ENCODE data around the gene IRX4.

Gene IRX4

DNA sequence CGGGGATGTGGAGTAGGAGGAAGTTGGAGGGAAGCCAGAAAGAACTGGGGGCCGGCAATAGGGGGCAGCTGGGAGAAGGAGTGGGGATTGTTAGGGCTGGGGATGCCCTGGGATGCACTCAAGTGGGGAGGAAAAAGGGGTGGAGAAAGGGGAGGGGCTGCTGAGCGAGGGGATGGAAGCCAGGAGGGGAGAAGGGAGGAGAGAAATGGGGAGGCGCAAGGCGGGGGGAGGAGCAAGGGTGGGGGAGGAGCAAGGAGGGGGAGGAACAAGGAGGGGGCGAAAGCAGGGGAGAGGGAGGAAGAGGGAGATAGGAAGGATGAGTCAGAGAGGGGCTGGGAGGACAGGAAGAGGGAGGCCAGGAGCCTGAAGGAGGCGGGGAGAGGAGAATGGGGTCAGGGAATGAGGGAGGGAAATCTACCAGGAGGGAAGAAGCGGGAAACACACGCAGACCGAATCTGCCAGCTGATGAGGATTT is 1.6 kb downstream of the IRX4 start:
- TF ChIP-seq, protein P1, sequence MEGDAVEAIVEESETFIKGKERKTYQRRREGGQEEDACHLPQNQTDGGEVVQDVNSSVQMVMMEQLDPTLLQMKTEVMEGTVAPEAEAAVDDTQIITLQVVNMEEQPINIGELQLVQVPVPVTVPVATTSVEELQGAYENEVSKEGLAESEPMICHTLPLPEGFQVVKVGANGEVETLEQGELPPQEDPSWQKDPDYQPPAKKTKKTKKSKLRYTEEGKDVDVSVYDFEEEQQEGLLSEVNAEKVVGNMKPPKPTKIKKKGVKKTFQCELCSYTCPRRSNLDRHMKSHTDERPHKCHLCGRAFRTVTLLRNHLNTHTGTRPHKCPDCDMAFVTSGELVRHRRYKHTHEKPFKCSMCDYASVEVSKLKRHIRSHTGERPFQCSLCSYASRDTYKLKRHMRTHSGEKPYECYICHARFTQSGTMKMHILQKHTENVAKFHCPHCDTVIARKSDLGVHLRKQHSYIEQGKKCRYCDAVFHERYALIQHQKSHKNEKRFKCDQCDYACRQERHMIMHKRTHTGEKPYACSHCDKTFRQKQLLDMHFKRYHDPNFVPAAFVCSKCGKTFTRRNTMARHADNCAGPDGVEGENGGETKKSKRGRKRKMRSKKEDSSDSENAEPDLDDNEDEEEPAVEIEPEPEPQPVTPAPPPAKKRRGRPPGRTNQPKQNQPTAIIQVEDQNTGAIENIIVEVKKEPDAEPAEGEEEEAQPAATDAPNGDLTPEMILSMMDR (conservative IDR thresholded peaks at IDR 0.05; ENCODE audit: low read length): no peak
- H3K4me3 ChIP-seq (ENCODE audit: low read length): no peak overlapping the region
- DNase-seq (ENCODE audit: low read depth): no peak

DNA sequence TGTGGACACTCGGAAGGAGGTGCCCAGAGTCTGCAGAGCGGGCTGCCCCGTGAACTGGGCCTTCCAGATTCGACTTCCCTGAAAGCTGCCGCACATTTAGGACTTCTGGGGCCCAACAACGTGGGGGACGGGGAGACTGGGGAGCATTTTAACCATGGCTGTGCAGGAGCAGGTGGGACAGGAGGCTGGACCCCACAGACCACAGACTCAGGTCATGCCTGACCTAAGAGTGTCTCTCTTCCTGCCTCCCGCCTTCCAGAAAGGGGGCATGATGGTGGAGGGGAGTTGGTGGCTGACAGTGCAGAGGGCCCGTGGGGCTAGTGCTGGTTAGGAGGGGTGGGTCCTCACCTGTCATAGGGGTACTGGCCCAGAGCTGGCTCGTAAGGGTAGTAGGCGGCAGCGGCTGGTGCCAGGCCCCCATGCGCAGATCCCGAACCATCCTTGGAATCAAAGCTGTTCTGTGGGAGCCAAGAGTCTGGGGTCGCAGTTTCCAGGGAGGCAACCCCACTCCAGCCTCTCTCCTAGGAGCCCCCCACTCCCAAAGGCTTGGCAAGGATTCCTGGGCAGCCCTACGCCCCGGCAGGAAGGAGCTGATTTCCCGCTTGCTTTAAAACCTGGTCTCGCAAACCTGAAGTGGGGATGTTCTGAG is 2.2 kb downstream of the IRX4 start:
- TF ChIP-seq, protein P1 (conservative IDR thresholded peaks at IDR 0.05; ENCODE audit: low read length): no peak
- no peak for DNase-seq (ENCODE audit: low read depth)
- H3K4me3 ChIP-seq (ENCODE audit: low read length): no peak overlapping the region

DNA sequence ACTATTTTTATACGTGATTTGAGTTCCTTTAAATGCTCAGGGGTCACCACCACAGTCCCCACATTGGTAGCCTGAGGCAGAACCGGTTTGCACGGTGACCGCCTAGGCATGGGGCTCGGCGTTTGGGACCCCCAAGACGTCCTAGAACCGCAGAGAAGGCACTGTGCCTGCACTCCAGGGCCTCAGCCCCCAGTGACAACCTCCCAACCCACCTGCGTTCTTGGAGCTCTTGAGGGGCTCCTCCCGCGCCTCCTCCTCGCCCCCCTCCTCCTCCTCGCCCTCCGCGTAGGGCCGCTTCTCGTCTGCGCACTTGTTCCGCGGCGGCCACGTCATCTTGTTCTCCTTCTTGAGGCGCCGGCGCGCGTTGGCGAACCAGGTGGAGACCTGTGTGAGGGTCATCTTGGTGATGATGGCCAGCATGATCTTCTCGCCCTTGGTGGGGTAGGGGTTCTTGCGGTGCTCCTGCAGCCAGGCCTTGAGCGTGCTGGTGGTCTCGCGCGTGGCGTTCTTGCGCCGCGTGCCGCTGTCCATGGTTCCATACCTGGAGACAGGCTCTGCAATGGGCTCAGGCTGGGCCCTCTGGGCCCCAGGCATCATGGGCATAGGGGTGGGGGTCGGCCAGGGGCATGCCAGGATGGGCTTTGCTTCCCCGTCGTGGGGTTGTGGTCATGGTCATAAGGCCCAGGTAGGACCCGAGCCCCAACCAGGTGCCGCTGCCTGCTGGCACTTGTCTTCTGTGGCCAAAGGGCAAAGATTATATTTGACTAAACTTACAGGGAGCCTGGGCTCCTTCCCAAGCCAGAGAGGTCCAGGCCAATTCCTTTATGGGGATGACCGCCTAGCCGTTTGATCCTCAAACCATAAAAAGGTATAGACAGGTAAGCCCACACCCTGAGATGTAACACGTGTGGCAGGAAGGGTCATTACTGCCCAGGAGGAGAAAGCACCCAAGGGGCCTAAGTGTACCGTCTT is 3.1 kb downstream of the IRX4 start:
- DNase-seq (ENCODE audit: low read depth): no peak
- TF ChIP-seq, protein P1 (conservative IDR thresholded peaks at IDR 0.05; ENCODE audit: low read length): no peak
- no peak overlapping the region for H3K4me3 ChIP-seq (ENCODE audit: low read length)

DNA sequence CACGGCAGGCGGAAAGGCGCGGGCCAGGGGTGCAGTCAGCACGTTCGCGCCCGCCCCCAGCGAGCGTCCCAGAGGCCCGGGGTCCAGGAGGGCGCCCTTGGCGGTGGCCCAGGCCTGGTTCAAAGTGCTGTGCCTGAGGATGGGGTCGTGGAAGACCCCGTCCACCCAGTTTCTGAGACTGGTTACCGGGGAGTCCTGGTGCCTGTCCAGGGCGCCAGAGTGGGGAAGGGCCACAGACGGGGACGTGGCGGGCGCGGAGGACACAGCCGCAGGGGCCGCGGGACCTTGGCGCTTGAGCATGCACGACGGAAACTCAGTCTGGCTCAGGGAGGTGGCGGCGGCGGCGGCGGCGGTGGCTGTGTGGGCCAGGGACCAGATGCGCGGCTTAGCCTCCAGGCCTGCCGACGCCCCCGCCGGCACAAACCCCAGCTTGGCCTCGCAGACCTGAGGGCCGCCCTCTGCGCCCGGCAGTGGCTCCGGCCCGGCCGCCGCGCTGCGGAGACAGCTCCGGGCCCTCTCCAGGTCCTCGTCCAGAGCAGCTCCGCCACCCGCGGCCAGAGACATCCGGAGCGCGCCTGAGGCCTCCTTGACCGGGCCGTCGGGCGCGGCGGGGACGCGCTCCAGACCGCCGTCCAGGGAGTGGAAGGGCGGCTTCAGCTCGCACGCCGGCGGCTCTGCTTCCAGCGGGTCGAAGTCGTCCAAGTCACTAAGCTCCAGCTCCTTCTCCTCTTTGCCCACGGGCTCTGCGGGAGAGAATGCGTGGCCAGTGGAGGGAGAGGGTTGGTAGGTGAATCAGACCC is 4.5 kb downstream of the IRX4 start:
- TF ChIP-seq, protein P1 (conservative IDR thresholded peaks at IDR 0.05; ENCODE audit: low read length): no peak
- no peak for DNase-seq (ENCODE audit: low read depth)
- H3K4me3 ChIP-seq (ENCODE audit: low read length): no peak overlapping the region

DNA sequence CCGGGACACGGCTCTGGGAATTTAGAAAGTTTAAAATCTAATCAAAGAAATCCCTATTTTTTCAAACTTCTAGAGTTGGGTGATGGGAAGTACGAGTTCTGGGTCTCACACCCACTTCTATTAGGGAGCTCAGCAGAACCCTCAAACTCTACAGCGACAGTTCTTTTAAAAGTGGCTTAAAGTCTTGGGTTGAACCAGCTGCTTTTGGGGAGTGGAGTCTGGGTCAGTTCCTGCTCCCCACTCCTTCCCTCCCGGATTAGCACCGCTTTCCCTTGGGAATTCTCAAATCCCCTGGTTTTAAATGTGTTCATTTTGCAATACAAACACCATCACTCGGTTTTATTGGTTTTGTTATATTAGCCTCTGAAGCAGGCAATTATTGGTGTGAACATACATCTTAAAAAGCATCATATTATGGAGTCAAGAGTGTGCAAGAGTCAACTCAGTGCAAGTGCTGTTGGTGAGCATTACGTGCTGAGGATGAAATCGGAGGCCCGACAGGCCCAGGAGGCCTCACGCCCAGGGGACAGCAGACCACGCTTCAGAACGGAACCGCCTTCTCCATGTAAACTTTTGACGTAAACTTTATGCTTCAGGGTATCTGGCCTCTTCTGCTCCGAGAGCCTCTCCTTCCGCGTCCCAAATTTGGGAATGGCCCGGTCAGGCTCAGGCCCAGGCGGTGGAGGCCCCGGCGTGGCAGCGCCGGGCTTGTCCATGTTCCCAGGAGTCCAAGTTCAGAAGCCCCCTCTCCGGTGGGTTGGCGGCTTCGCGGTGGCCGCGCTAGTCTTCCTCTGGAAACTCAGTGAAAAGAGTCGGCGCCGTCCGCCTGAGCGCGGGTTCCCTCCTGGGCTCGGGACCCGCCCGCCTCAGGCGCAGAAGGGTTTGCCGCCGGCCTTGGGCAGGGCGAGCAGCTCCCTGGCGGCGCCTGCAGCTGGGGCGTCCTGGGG is 5.3 kb downstream of the IRX4 start:
- TF ChIP-seq, protein P1 (conservative IDR thresholded peaks at IDR 0.05; ENCODE audit: low read length): no peak
- no peak overlapping the region for H3K4me3 ChIP-seq (ENCODE audit: low read length)
- DNase-seq (ENCODE audit: low read depth): no peak

DNA sequence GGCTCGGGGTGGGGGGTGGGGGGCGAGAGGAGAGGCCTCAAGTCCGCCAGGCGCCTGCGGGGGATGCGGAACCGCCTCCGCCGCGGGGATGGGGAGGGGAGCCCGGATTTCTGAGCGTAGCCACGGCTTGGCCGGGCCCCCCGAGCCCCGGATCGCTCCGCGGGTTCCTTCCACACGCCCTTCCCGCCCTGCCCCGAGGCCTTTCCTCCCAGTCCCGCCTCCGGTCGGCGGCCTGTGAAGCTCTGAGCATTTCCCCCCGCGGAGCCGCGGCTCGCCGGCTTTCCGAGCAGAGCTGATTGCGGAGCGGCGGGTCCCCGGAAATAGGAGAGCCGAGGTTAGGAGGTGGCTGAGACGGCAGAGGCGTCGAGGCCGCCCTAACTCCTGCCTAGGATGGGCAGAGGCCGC is 6.1 kb downstream of the IRX4 start:
- TF ChIP-seq, protein P1 (conservative IDR thresholded peaks at IDR 0.05; ENCODE audit: low read length): no peak
- no peak overlapping the region for H3K4me3 ChIP-seq (ENCODE audit: low read length)
- no peak for DNase-seq (ENCODE audit: low read depth)

All from AG10803 (cell line).